Activated T-cell treated with anti-CD3 and anti-CD28 coated beads, Interleukin-2, amount 50 U/mL, for 1 hour (primary cell): ENCODE results near the gene TMEM178B.

Experiments used
- DNase-seq: peaks from one replicate; pipeline ENCODE4 v3.0.0-alpha.2; 2020

TMEM178B gene

GRCh38 chr7:141265668-141266067 is 191.8 kb downstream of the TMEM178B start:
- DNase-seq, result no peak

DNA sequence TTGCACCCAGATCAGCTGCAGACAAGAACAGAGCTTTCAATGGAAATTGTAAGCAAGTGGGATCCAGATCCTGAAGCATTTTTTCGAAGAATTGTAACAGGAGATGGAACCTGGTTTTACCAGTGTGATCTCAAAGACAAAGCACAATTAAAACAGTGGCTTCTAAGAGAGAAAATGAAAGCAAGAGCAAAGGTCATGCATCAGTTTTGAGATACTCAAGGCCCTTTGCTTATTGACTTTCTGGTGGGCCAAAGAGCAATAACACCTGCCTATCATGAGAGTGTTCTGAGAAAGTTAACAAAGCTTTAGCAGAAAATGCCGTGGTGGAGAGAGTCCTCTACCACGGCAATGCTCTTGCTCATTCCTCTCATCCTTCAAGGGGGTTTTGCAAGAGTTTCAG is 194.8 kb downstream of the TMEM178B start:
- no peak for DNase-seq

DNA sequence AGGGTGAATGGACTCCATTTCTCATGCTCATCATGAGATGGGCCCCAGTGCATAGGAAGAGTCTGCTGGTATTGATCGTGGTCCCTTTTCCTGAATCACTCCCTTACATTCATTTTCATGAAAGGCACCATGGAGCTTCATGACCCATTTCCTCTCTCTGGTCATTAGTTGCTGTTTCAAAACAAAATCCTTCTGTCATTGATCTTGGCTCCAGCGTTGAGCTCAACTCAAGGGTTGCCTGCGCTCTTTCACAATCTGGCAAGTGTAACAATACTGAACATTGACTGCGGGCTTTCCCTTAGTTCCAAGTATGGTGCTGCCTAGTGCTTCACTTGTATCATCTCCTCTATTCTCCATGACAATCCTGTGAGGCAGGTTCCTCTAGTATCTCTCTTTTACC is 197.6 kb downstream of the TMEM178B start:
- DNase-seq, result no peak

GRCh38 chr7:141272417-141272816 is 198.6 kb downstream of the TMEM178B start:
- DNase-seq, result no peak

GRCh38 chr7:141275350-141275749 is 201.5 kb downstream of the TMEM178B start:
- DNase-seq, result no peak

DNA sequence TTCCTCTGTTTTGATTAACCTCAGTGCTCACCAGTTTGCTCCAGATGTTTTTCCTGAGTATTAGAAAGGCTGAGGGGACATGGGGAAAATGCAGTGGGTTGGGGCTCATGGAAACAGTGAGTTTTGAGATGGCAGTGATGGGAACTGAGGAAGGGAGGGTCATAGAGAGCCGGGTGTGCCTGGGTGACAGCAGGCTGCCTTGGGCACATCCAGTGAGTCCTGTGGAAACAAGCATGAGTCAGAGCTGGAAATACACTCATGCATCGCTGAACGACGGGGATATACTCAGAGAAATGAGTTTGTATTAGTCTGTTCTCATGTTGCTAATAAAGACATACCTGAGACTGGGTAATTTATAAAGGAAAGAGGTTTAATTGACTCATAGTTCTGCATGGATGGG is 202.2 kb downstream of the TMEM178B start:
- DNase-seq, result no peak

- DNase-seq, result no peak
Measured at GRCh38 chr7:141280100-141280499, 206.2 kb downstream of the TMEM178B start.

GRCh38 chr7:141281311-141281710 is 207.4 kb downstream of the TMEM178B start:
- DNase-seq, result no peak

DNA sequence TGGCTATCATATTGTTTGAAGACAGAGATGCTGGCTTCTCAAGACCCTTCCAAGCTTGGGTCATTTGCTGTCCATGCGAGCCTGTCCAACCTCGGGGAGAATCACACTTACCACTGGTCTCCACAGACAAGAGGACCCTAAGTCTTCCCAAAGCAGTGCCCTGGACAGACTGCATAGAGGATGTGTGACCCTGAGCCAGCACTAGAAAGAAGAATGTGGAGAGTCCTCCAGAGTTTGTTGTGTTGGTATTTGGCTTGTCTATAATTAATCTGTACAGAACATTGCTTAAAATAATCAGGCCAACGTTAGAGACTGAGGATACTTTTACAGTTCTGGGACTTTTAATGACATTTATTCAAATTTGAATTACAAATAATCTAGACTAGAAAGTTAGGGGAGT is 212.7 kb downstream of the TMEM178B start:
- no peak for DNase-seq

- no peak for DNase-seq
Measured at GRCh38 chr7:141287936-141288335, 214.1 kb downstream of the TMEM178B start.

GRCh38 chr7:141288626-141289025 is 214.8 kb downstream of the TMEM178B start:
- DNase-seq, result no peak

DNA sequence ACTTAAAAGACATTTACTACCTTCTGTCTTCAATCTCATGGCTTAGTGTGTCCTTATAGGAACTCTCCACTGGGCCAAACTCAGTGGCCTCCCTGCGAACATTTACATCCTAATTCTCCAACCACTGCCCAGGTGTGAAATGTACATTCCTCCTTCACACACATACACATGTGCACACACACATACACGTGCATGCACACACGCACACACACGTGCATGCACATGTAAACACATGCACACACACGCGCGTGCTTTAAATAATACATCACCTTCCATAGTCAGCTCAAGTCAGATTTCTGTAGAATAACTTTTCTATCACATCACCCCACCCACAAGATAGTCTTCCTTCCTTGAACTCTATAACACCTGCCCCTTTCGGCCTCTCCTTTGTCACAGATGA is 216.5 kb downstream of the TMEM178B start:
- DNase-seq, result no peak

- DNase-seq, result no peak
Measured at GRCh38 chr7:141290973-141291372, 217.1 kb downstream of the TMEM178B start.

DNA sequence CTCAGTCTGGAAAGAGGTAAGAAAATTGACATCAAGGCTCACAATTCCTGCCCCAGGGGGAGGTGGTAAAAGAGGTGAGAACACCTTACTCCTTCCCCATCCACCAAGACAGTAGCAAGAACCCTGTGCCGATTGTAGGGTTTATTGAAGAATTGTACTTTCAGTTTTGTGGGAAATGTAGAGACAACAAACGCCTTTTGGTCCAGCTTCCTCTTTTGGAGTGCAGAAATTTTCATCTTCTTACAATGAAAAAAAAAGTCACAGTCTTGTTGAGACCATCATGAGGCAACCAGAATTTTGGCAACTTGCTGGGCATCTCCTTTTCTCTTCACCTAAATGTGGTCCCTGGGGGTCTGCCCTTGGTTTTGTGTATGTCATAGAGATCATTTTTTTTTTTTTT is 217.7 kb downstream of the TMEM178B start:
- no peak for DNase-seq

DNA sequence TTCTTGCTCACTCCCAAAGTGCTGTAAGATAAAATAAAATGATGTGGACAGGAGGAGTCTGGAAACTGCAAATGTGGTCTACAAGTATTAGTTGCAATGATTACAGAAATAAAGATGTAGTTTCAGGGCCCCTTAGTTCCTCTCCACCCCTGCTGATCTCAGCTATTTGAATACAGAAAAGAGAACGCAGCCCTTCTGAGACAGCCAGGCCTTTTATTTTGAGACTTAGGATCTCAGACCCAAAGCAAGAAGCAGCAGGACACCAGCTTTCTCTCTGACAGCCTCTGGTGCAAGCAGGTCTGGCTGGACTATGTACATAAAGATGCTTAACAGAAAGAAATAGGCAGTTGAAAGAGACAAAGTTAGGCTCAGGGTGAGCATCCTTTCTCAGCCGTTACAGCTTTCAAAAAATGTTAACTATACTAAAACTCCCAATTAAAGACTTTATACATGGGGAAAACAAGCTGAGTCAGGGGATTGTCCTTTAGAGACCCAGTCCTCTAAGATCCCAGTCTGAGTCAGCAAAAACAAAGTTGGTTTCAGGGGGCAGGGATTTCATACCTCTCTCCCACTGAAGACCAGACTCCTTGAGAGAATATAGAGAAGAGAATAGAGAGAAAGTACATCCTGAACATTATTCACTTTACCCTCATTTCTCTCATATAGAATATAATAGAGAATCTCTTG is 220.4 kb downstream of the TMEM178B start:
- no peak for DNase-seq

- DNase-seq, result no peak
Measured at GRCh38 chr7:141295367-141295895, 221.6 kb downstream of the TMEM178B start.

- no peak for DNase-seq
Measured at GRCh38 chr7:141300816-141301215, 227.0 kb downstream of the TMEM178B start.

DNA sequence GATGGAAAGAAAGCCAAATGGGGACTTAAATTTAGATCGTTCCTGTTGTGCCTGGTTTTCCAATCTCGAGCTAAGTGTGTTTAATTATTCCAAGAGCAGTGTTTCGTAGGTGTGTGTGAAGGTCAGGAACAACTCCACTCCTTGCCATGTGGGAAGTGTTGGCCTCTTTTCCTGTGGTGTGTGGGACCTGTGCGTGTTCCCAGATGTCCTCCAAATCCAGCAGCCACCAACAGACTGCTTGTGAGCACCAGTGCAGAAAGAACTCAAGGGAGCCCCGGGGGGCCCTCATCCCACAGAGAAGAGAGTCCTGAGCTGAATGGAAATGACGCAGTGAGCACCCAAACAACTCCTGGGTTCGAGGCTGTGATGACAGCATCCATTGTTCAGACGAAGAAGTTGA is 227.7 kb downstream of the TMEM178B start:
- DNase-seq, result no peak

DNA sequence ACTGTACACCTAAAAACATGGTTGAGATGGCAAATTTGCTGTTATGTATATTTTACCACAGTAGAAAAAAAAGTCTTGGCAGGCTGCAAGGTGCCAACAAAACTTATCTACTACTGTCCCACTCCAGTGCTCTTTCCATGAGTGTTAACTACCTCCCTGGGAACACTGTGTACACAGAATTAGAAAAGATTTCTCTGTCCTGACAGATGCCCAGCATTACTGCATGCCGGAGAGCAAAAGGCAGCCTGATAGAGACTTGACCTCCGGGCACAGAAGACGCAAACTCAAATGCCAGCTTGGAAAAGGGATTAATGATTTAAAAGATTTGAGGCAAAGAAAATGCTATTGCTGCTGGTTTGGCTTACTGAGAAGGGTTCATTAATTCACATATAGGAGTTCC is 228.8 kb downstream of the TMEM178B start:
- DNase-seq, result no peak

- DNase-seq, result no peak
Measured at GRCh38 chr7:141304291-141304690, 230.4 kb downstream of the TMEM178B start.

GRCh38 chr7:141306081-141306480 is 232.2 kb downstream of the TMEM178B start:
- DNase-seq, result no peak

GRCh38 chr7:141312395-141312794 is 238.5 kb downstream of the TMEM178B start:
- DNase-seq, result no peak

- no peak for DNase-seq
Measured at GRCh38 chr7:141312828-141313521, 239.1 kb downstream of the TMEM178B start.

DNA sequence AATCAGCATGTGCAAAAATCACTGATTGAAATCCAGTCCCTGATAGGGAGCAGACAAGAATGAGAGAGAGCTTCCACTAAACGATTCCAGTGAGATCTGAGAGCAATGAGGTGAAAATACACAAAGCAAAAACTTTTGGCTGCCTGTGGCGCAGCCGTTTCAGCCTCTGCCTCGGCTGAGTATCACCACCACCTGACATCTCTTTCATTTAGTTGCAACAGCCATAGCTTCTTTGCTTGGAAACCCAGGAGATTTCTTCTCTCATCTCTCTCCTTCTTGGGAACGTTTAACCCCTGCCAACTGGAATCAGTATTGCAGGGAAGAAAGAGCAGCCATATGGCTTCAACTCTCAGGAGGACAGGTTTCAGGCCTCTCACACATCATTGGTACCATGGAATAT is 240.0 kb downstream of the TMEM178B start:
- DNase-seq, result no peak
